ENCODE data around the gene DERL2. TPM values are rescaled to one million over a fixed set of nuclear protein-coding genes. Genes with fewer than 3 reads are reported as not detected.
"Not testable (repeated sequence)": the region's sequence is repeated elsewhere in the genome, so short reads cannot be mapped to it uniquely, and the experiment has no call there.

DERL2 gene
- polyA plus RNA-seq, 4 donors = 84.9 to 94.7 (median 86.9) TPM

- DNase-seq (ENCODE audit: low read depth in 4 of 4, low spot score in 3 of 4) = no peak
These were observed 46.6 kb downstream of the DERL2 start for GRCh38 chr17:5439446-5439764.

- peak; percentile 86 to 94 (median 90) for DNase-seq (ENCODE audit: low read depth in 4 of 4, low spot score in 3 of 4)
These were observed 47.1 kb downstream of the DERL2 start, which contains the start of gene C1QBP for GRCh38 chr17:5438716-5439445. Gene C1QBP (minus strand): TSS chr17:5439155. CDS start chr17:5439073, 82 bp downstream.

- DNase-seq (ENCODE audit: low read depth in 4 of 4, low spot score in 3 of 4) = no peak
These were observed 48.2 kb downstream of the DERL2 start for GRCh38 chr17:5437721-5438317.

GRCh38 chr17:5435781-5436315 is 50.1 kb downstream of the DERL2 start:
- DNase-seq (ENCODE audit: low read depth in 4 of 4, low spot score in 3 of 4) = not testable (repeated sequence)

GRCh38 chr17:5434984-5435383 is 51.0 kb downstream of the DERL2 start:
- no peak for DNase-seq (ENCODE audit: low read depth in 4 of 4, low spot score in 3 of 4)

- DNase-seq (ENCODE audit: low read depth in 4 of 4, low spot score in 3 of 4) = no peak
These were observed 53.9 kb downstream of the DERL2 start for GRCh38 chr17:5431949-5432556.

- DNase-seq (ENCODE audit: low read depth in 4 of 4, low spot score in 3 of 4) = not testable (repeated sequence)
These were observed 54.7 kb downstream of the DERL2 start for GRCh38 chr17:5431234-5431633.

GRCh38 chr17:5430413-5430999 is 55.5 kb downstream of the DERL2 start:
- no peak for DNase-seq (ENCODE audit: low read depth in 4 of 4, low spot score in 3 of 4)

GRCh38 chr17:5429191-5429887 is 56.6 kb downstream of the DERL2 start:
- DNase-seq (ENCODE audit: low read depth in 4 of 4, low spot score in 3 of 4) = no peak

GRCh38 chr17:5425826-5426225 is 60.2 kb downstream of the DERL2 start:
- DNase-seq (ENCODE audit: low read depth in 4 of 4, low spot score in 3 of 4) = no peak

- no peak for DNase-seq (ENCODE audit: low read depth in 4 of 4, low spot score in 3 of 4)
These were observed 61.1 kb downstream of the DERL2 start for GRCh38 chr17:5424909-5425308.

- no peak for DNase-seq (ENCODE audit: low read depth in 4 of 4, low spot score in 3 of 4)
These were observed 63.5 kb downstream of the DERL2 start for GRCh38 chr17:5422505-5422904.

Other genes starting within 250 kb of the DERL2 start
- gene RABEP1, start 203.9 kb downstream of the DERL2 start, polyA plus RNA-seq (ENCODE audit: insufficient read length in 4 of 4) = 10 to 100 TPM; 53.7 to 65.6 (median 61.4) TPM
- gene NUP88, start 66.5 kb downstream of the DERL2 start, polyA plus RNA-seq (ENCODE audit: insufficient read length in 4 of 4) = 10 to 100 TPM; 65.9 to 71.2 (median 68.6) TPM
- gene RPAIN, start 66.0 kb downstream of the DERL2 start, polyA plus RNA-seq (ENCODE audit: insufficient read length in 4 of 4) = 10 to 100 TPM; 55.6 to 64.4 (median 61.3) TPM
- gene C1QBP, start 47.0 kb downstream of the DERL2 start, polyA plus RNA-seq (ENCODE audit: insufficient read length in 4 of 4) = 100 to 1,000 TPM; 157 to 179 (median 170) TPM
- gene DHX33, start 17.2 kb downstream of the DERL2 start, polyA plus RNA-seq (ENCODE audit: insufficient read length in 4 of 4) = 10 to 100 TPM; 17.2 to 19.0 (median 18.3) TPM
- gene MIS12, start 388 bp upstream of the DERL2 start, polyA plus RNA-seq (ENCODE audit: insufficient read length in 4 of 4) = 10 to 100 TPM; 30.6 to 43.4 (median 36.4) TPM
- gene NLRP1, start 98.3 kb upstream of the DERL2 start, polyA plus RNA-seq (ENCODE audit: insufficient read length in 4 of 4) = 10 to 100 TPM; 44.2 to 61.3 (median 48.7) TPM